WI38 (cell line): ENCODE data around the gene ACTR3C.

Source experiments
- H3K4me3 ChIP-seq: 2 replicates; pipeline ENCODE4 v1.5.1; 2011; ENCODE audit warnings: low read depth, mild to moderate bottlenecking, control low read depth, low read length
- TF ChIP-seq, protein P1 (sequence below): IDR thresholded peaks from 2 replicates; pipeline ENCODE4 v1.5.1; 2012; ENCODE audit warnings: low read depth, mild to moderate bottlenecking, control low read depth, low read length

Gene ACTR3C

DNA sequence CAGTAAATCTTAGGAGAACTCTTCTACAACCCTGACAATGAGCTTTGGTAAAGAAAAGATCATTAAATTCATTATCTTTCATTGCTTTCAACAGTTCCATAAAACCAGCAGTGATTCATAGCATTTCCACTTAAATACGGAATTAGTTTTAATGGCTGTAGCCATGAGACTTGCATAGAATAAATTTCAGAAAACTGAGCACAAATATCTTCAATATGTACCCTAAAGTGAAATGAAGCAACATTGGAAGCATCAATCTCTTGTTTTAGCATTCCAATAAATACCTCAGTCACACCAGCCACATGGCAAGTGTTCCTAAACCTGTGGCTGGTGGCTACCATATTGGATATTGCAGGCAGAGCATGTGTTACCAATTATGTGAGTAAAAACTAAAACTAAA lies 21.7 kb upstream of the ACTR3C start:
- TF ChIP-seq, protein P1, sequence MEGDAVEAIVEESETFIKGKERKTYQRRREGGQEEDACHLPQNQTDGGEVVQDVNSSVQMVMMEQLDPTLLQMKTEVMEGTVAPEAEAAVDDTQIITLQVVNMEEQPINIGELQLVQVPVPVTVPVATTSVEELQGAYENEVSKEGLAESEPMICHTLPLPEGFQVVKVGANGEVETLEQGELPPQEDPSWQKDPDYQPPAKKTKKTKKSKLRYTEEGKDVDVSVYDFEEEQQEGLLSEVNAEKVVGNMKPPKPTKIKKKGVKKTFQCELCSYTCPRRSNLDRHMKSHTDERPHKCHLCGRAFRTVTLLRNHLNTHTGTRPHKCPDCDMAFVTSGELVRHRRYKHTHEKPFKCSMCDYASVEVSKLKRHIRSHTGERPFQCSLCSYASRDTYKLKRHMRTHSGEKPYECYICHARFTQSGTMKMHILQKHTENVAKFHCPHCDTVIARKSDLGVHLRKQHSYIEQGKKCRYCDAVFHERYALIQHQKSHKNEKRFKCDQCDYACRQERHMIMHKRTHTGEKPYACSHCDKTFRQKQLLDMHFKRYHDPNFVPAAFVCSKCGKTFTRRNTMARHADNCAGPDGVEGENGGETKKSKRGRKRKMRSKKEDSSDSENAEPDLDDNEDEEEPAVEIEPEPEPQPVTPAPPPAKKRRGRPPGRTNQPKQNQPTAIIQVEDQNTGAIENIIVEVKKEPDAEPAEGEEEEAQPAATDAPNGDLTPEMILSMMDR: no peak
- H3K4me3 ChIP-seq: no peak overlapping the region

DNA sequence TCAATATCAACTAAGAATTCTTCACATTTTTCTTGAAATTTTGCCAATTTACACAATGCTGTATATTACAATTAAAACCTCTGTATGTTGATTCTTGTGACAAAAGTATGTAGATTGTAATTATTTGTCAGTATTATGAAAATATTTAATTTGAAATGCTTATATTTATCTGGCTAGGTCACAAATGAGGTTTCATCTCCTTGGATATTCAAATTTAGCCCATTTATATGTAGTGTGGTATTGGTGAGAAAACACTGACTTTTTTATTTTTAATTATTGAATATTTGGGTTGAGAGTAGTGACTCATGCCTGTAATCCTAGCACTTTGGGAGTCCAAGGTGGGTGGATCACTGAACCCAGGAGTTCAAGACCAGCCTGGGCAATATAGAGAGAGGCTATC lies 21.0 kb upstream of the ACTR3C start:
- no peak overlapping the region for H3K4me3 ChIP-seq
- TF ChIP-seq, protein P1: no peak

DNA sequence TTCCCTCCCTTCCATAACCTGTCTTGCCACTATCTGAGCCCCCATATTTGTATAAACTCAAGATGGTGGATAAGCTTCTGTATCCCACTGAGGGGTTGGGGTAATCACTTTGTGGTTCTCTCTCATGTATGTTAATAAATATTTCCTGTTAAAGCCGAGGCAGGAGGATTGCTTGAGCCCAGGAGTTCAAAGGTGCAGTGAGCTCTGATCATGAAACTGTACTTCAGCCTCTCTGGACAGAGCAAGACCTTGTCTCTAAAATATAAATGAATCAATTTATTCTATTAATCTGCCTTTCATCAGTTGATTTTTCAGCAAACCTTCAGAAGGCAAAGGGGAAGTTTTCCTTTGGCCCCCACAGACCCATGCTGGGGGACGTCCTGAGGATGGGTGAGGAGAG lies 19.9 kb upstream of the ACTR3C start:
- H3K4me3 ChIP-seq: no peak overlapping the region
- TF ChIP-seq, protein P1: no peak

- H3K4me3 ChIP-seq: no peak overlapping the region
- TF ChIP-seq, protein P1: no peak
These were observed 18.7 kb upstream of the ACTR3C start for GRCh38 chr7:150342121-150342408.

GRCh38 chr7:150341263-150342120 lies 18.1 kb upstream of the ACTR3C start, which contains the start of gene RARRES2:
RARRES2 (minus strand) TSS chr7:150341629; CDS start chr7:150340609, 1,020 bp downstream.
- no peak within 1 kb of the TSS for H3K4me3 ChIP-seq
- TF ChIP-seq, protein P1: no peak

DNA sequence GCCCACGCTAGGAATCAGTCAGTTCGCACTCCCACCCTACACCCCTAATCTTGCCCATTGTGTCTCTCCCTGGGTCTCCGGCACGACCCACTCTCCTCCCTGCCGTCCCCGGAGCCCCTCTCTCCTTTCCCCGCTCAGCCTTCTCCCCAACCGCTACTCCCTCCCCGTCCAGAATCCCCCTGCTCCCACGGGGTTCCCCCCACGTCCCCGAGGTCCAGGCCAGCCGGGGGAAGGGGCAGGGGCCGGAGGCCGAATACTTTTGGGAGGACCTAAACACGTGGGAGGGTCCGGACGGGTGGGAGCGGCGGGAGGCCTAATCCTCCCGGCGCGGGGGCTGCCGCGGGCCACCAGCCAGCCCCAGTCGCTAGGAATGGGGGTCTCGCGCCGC lies 17.5 kb upstream of the ACTR3C start:
- H3K4me3 ChIP-seq: no peak overlapping the region
- TF ChIP-seq, protein P1: no peak

GRCh38 chr7:150340024-150340749 lies 16.8 kb upstream of the ACTR3C start:
- no peak overlapping the region for H3K4me3 ChIP-seq

More at GRCh38 chr7:150340024-150340749, 16.8 kb upstream of the ACTR3C start:
- TF ChIP-seq, protein P1: no peak
